ENCODE results near the gene CGB7.
"Not testable (repeated sequence)": the region's sequence is repeated elsewhere in the genome, so short reads cannot be mapped to it uniquely, and the experiment has no call there.

GRCh38 chr19:49043548-49043947 is 14.0 kb downstream of the CGB7 start, which contains the start of gene CGB5:
- not testable (repeated sequence) for TF ChIP-seq SIN3A (IDR thresholded peaks at IDR 0.05; ENCODE audit: borderline replicate concordance, insufficient read depth, low read length); POLR2AphosphoS5 (IDR thresholded peaks at IDR 0.05; ENCODE audit: low read depth, low read length); TAF1 (IDR thresholded peaks at IDR 0.05; ENCODE audit: borderline replicate concordance, insufficient read depth, low read length); FOXP2 (optimal IDR thresholded peaks at IDR 0.05; ENCODE audit: borderline replicate concordance, extremely low read depth, extremely low read length, insufficient read depth)
- TF ChIP-seq, protein P1, sequence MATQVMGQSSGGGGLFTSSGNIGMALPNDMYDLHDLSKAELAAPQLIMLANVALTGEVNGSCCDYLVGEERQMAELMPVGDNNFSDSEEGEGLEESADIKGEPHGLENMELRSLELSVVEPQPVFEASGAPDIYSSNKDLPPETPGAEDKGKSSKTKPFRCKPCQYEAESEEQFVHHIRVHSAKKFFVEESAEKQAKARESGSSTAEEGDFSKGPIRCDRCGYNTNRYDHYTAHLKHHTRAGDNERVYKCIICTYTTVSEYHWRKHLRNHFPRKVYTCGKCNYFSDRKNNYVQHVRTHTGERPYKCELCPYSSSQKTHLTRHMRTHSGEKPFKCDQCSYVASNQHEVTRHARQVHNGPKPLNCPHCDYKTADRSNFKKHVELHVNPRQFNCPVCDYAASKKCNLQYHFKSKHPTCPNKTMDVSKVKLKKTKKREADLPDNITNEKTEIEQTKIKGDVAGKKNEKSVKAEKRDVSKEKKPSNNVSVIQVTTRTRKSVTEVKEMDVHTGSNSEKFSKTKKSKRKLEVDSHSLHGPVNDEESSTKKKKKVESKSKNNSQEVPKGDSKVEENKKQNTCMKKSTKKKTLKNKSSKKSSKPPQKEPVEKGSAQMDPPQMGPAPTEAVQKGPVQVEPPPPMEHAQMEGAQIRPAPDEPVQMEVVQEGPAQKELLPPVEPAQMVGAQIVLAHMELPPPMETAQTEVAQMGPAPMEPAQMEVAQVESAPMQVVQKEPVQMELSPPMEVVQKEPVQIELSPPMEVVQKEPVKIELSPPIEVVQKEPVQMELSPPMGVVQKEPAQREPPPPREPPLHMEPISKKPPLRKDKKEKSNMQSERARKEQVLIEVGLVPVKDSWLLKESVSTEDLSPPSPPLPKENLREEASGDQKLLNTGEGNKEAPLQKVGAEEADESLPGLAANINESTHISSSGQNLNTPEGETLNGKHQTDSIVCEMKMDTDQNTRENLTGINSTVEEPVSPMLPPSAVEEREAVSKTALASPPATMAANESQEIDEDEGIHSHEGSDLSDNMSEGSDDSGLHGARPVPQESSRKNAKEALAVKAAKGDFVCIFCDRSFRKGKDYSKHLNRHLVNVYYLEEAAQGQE (IDR thresholded peaks at IDR 0.05; ENCODE audit: insufficient read depth in 1 of 2, low read depth in 2 of 2, low read length in 2 of 2), result not testable (repeated sequence)
